Coronary artery (tissue), 2 donors: Measurements from ENCODE around the gene CTNNA2.

ENCODE experiments used
- DNase-seq: peaks from one replicate; pipeline ENCODE4 v3.0.0-alpha.2; 2017; ENCODE audit warnings: low spot score
- H3K27ac ChIP-seq, 2 donors: fragments of 200-600 bp; sonication (generic); one replicate each; pipeline ENCODE4 v1.5.1; 2016 to 2019
- H3K4me3 ChIP-seq: fragments of 200-600 bp; sonication (generic); 2 replicates; pipeline ENCODE4 v1.5.1; 2016; ENCODE audit warnings: mild to moderate bottlenecking, moderate library complexity
- CTCF ChIP-seq: fragments of 200-600 bp; sonication (generic); IDR thresholded peaks from one replicate; pipeline ENCODE4 v1.5.1; 2019; ENCODE audit warnings: antibody characterized with exemption

Gene CTNNA2

GRCh38 chr2:80300346-80300745 is 787.5 kb downstream of the CTNNA2 start:
- no peak for DNase-seq
- Histone ChIP-seq H3K4me3 (no peak overlapping the region), H3K27ac (no peak overlapping the region)
- no peak for TF ChIP-seq CTCF

- no peak for DNase-seq
- TF ChIP-seq CTCF = no peak
- Histone ChIP-seq H3K27ac (no peak overlapping the region), H3K4me3 (no peak overlapping the region)
Observed at GRCh38 chr2:80300954-80301353, 788.1 kb downstream of the CTNNA2 start.

- Histone ChIP-seq H3K4me3 (peak overlapping the region; percentile 43), H3K27ac (no peak overlapping the region)
- no peak for DNase-seq
- no peak for TF ChIP-seq CTCF
Observed at GRCh38 chr2:80302001-80302313, 789.1 kb downstream of the CTNNA2 start.

- no peak overlapping the region for H3K27ac ChIP-seq
- no peak for TF ChIP-seq CTCF
- peak overlapping the region; percentile 51 for H3K4me3 ChIP-seq
- no peak for DNase-seq
Observed at GRCh38 chr2:80302314-80303005, 789.6 kb downstream of the CTNNA2 start.

- no peak for TF ChIP-seq CTCF
- DNase-seq = no peak
- H3K27ac ChIP-seq = no peak overlapping the region
- peak overlapping the region; percentile 51 for H3K4me3 ChIP-seq
Observed at GRCh38 chr2:80303006-80303908, 790.4 kb downstream of the CTNNA2 start.

GRCh38 chr2:80303909-80304837 is 791.3 kb downstream of the CTNNA2 start, which contains the start of gene LRRTM1:
TSS of gene LRRTM1 (minus strand) at chr2:80304752. CDS start at chr2:80303819, 933 bp downstream.
- Histone ChIP-seq H3K27ac (no peak within 1 kb of the TSS), H3K4me3 (peak within 1 kb of the TSS; percentile 66)
- no peak for TF ChIP-seq CTCF
- DNase-seq = no peak
